GM12878 (cell line): ENCODE results near the gene EML5. TPM values are rescaled to one million over a fixed set of nuclear protein-coding genes. Genes with fewer than 3 reads are reported as not detected.

Experiments used
- E2F4 ChIP-seq: IDR thresholded peaks from 2 replicates; pipeline ENCODE4 v1.6.1; 2012; ENCODE audit warnings: low read depth, low read length, improper control_type of control experiment
- HDGF ChIP-seq: fragments of 450-650 bp; IDR thresholded peaks from 2 replicates; pipeline ENCODE4 v1.6.1; 2016; ENCODE audit warnings: antibody characterized with exemption
- MEF2B ChIP-seq: fragments of 450-650 bp; IDR thresholded peaks from 2 replicates; pipeline ENCODE4 v1.6.1; 2018; ENCODE audit warnings: mild to moderate bottlenecking, moderate library complexity; ENCODE audit not compliant: partially characterized antibody, poor library complexity, severe bottlenecking
- MXI1 ChIP-seq: fragments of 150-350 bp; IDR thresholded peaks from 2 replicates; pipeline ENCODE4 v1.6.1; 2011; ENCODE audit warnings: low read depth, mild to moderate bottlenecking, inconsistent platforms, low read length, improper control_type of control experiment
- PRDM15 ChIP-seq: fragments of 450-650 bp; formaldehyde crosslinking; IDR thresholded peaks from 2 replicates; pipeline ENCODE4 v1.4.0; 2020; ENCODE audit warnings: mild to moderate bottlenecking, moderate library complexity
- RAD51 ChIP-seq: fragments of 450-650 bp; IDR thresholded peaks from 2 replicates; pipeline ENCODE4 v1.6.1; 2016; ENCODE audit warnings: moderate library complexity, mild to moderate bottlenecking, inconsistent platforms
- RCOR1 ChIP-seq: conservative IDR thresholded peaks from 2 replicates; pipeline ENCODE4 v1.6.1; 2012; ENCODE audit warnings: low read depth, low read length, improper control_type of control experiment
- USF2 ChIP-seq: IDR thresholded peaks from 2 replicates; pipeline ENCODE4 v1.6.1; 2011; ENCODE audit warnings: low read depth, low read length, improper control_type of control experiment, borderline replicate concordance
- ZBTB33 ChIP-seq: fragments of 450-650 bp; IDR thresholded peaks from 2 replicates; pipeline ENCODE4 v1.6.1; 2017; ENCODE audit warnings: mild to moderate bottlenecking
- polyA plus RNA-seq, 11 experiments: library from polyadenylated mRNA; depleted of rRNA in 4 of 11; unstranded in 6 of 11; stranded (reverse) in 5 of 11; fragments of >200 nt; fragmentation: Nextera tagmentation in 4 of 11; fragmentation: Illumina TruSeq in 1 of 11; extraction: Ambion mirVana in 4 of 11; extraction: Trizol in 1 of 11; gene quantifications; 1 replicate in 1 of 11; 2 replicates in 10 of 11; pipeline versions ENCODE4 v1.2.1 to v1.2.3, GENCODE V29; 2011 to 2016; ENCODE audit warnings: inconsistent platforms in 2 of 11, missing spikeins in 2 of 11, low read depth in 1 of 11
- total RNA-seq, 4 experiments: library from RNA; depleted of rRNA in 3 of 4; stranded (reverse); fragments of >200 nt in 3 of 4; fragmentation: Illumina TruSeq in 1 of 4; extraction: Trizol in 1 of 4; gene quantifications; 2 replicates each; pipeline versions ENCODE4 v1.2.1 to v1.2.3, GENCODE V29; 2013 to 2021
- TF ChIP-seq, protein P1 (sequence below): fragments of 450-650 bp; IDR thresholded peaks from 2 replicates; pipeline ENCODE4 v1.6.1; 2018; ENCODE audit warnings: mild to moderate bottlenecking, low read depth, moderate library complexity; ENCODE audit not compliant: partially characterized antibody

EML5 gene
- total and polyA plus RNA-seq, 10 of the 15 experiments (the other 5 are each of a cell fraction or from before 2014, with no cell fraction given): 0.08 to 0.35 (median 0.22) TPM; not detected in 1

DNA sequence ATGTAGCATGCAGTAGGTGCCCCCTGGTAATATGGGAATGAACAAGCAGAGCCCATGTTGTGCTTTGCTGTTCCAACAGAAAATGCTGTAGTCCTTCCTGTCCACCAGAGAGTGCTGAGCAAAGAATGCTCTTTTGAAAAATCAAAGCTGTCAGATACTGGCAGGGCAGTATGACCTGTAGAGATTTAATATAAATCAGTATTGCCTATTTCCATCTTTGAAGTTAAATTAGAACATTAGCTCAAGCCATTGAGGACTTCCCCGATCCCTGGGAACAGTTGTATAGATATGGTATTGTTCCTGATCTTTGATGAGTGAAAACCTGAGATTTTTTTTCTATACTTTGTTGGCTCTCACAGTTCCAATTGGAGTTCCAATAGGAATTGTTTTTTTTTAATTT, 44.7 kb upstream of the EML5 start (continued):
- TF ChIP-seq PRDM15 (CRISPR knock-in tag) (no peak), ZBTB33 (no peak), RAD51 (no peak), RCOR1 (no peak), E2F4 (no peak), MXI1 (no peak), USF2 (no peak), MEF2B (no peak), HDGF (no peak)
- TF ChIP-seq, protein P1, sequence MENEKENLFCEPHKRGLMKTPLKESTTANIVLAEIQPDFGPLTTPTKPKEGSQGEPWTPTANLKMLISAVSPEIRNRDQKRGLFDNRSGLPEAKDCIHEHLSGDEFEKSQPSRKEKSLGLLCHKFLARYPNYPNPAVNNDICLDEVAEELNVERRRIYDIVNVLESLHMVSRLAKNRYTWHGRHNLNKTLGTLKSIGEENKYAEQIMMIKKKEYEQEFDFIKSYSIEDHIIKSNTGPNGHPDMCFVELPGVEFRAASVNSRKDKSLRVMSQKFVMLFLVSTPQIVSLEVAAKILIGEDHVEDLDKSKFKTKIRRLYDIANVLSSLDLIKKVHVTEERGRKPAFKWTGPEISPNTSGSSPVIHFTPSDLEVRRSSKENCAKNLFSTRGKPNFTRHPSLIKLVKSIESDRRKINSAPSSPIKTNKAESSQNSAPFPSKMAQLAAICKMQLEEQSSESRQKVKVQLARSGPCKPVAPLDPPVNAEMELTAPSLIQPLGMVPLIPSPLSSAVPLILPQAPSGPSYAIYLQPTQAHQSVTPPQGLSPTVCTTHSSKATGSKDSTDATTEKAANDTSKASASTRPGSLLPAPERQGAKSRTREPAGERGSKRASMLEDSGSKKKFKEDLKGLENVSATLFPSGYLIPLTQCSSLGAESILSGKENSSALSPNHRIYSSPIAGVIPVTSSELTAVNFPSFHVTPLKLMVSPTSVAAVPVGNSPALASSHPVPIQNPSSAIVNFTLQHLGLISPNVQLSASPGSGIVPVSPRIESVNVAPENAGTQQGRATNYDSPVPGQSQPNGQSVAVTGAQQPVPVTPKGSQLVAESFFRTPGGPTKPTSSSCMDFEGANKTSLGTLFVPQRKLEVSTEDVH: no peak
